ENCODE results near the gene ZCCHC24. TPM values are rescaled to one million over a fixed set of nuclear protein-coding genes. Genes with fewer than 3 reads are reported as not detected.

The ZCCHC24 gene
- total and polyA plus RNA-seq, 12 donors = 5.8 to 49.0 (median 24.8) TPM

DNA sequence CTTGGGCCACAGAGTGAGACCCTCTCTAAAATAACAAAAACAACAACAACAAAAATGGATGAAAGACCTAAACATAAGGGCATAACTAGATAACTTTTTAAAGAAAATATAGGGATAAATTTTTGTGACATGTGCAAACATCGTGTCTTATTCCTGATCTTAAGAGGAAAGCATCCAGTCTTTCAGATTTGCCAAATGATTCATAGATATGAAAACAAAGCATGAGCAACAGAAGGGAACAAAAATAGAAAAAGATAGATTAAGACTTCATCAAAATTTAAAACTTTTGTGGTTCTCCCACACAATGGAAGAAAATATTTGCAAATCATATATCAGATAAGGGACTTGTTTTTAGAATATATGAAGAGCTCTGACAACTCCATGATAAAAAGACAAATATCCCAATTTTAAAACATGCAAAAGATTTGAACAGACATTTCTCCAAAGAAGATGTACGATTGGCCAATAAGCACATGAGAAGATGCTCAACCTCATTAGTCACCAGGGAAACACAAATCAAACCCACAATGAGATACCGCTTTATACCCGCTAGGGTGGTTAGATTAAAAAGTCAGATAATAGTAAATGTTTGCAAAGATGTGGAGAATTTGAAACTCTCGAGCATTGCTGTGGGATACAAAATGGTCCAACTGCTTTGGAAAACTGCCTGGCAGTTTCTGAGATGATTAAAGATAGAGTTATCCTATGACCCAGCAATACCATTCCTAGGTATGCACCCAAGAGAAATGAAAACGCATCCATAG, 77.8 kb downstream of the ZCCHC24 start:
- Histone ChIP-seq H3K4me1 (replicated peaks in 1 of 2) (no peaks in the 10 kb centered on the region), H3K9me3 (replicated peaks in 1 of 3) (no peaks in the 10 kb centered on the region), H3K4me3 (no peak overlapping the region), H3K27ac (no peak overlapping the region), H3K36me3 (replicated peaks in 1 of 2) (no peaks in the 10 kb centered on the region), H3K27me3 (no peaks in the 10 kb centered on the region)
- 66 to 74% (median 68%) methylated on average over 6 of the region's 6 CpGs for WGBS, 4 donors
- TF ChIP-seq POLR2A (IDR thresholded peaks at IDR 0.05) = no peak
- TF ChIP-seq, protein P1, sequence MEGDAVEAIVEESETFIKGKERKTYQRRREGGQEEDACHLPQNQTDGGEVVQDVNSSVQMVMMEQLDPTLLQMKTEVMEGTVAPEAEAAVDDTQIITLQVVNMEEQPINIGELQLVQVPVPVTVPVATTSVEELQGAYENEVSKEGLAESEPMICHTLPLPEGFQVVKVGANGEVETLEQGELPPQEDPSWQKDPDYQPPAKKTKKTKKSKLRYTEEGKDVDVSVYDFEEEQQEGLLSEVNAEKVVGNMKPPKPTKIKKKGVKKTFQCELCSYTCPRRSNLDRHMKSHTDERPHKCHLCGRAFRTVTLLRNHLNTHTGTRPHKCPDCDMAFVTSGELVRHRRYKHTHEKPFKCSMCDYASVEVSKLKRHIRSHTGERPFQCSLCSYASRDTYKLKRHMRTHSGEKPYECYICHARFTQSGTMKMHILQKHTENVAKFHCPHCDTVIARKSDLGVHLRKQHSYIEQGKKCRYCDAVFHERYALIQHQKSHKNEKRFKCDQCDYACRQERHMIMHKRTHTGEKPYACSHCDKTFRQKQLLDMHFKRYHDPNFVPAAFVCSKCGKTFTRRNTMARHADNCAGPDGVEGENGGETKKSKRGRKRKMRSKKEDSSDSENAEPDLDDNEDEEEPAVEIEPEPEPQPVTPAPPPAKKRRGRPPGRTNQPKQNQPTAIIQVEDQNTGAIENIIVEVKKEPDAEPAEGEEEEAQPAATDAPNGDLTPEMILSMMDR (IDR thresholded peaks at IDR 0.05) = no peak
- peak in 1 of 7 donors; percentile 0 for DNase-seq
- intact Hi-C loops (cut with DNase I) = no loop called here

DNA sequence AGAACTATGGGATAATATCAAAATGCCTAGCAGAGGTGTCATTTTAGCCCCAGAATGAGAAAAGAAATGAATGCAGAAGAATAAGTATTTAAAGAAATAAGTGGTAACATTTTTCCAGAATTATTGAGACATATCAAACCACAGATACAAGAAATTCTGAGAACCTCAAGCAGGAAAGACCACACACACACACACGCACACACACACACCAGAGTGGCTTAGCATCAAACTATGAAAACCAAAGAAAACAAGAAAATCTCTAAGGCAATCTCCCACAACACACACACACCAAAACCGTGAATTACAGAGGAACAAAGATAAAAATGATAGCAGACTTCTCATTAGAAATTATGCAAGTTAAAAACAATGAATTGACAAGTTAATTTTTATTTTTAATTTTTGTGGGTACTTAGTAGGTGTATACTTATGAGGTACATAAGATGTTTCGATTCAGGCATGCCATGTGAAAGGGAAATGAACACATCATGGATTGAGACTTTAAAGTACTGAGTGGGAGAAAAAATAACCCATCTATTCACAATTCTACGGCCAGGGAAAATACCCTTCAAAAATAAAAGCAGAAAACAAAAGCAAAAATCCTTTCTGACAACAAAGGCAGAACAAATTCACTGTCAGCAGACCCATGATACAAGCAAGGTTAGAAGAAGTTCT, 83.6 kb downstream of the ZCCHC24 start:
- 79 to 87% (median 81%) methylated on average over 4 of the region's 4 CpGs for WGBS, 4 donors
- intact Hi-C loops (cut with DNase I) = no loop called here
- no peaks in the 10 kb centered on the region for H3K36me3 ChIP-seq (replicated peaks in 1 of 2)
- no peaks in the 10 kb centered on the region for H3K9me3 ChIP-seq (replicated peaks in 1 of 3)
- no peaks in the 10 kb centered on the region for H3K27me3 ChIP-seq
- H3K4me3 ChIP-seq = no peak overlapping the region
- no peak overlapping the region for H3K27ac ChIP-seq
- H3K4me1 ChIP-seq (replicated peaks in 1 of 2) = no peaks in the 10 kb centered on the region
- no peak for DNase-seq
- TF ChIP-seq POLR2A (IDR thresholded peaks at IDR 0.05) = no peak

DNA sequence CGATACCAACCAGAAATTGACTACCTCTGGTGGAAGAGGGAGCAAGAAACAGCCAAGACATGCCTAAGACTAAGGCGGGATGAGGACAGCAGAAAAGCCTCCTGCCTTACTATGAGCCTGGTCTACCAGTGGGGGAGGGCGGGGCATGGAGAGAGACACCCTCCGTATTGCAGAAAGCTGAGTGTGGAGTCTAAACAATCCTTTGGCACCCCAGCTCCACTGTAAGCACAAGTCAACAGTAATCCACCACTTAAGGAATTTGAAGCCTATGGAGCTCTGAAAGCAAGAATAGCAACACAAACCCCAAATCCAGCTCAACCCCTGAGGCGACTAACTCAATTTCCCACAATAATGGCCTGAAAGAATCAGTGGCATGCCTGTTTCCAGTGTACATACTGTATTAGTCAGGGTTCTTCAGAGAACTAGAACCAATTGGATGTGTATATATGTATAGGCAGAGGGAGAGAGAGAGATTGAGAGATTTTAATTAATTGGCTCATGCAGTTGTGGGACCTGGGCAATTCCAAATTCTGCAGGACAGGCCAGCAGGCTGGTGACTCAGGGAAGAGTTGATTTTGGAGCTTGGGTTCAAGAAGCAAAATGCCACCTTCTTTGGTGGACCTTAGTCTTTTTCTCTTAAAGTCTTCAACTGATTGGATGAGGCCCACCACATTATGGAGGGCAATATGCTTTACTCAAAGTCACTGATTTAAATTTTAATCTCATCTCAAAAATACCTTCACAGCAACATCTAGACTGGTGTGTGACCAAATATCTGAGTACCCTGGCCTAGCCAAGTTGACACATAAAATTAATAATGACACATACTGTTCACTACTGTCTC, 84.7 kb downstream of the ZCCHC24 start:
- peak in 2 of 7 donors; percentile 4 to 8 for DNase-seq
- H3K9me3 ChIP-seq (replicated peaks in 1 of 3) = no peaks in the 10 kb centered on the region
- TF ChIP-seq, protein P1 (IDR thresholded peaks at IDR 0.05) = no peak
- no peak for TF ChIP-seq POLR2A (IDR thresholded peaks at IDR 0.05)
- intact Hi-C loops (cut with DNase I) = no loop called here
- H3K27ac ChIP-seq = no peak overlapping the region
- peaks cover 0 to 3% of the 10 kb centered on the region in 2 donors for H3K36me3 ChIP-seq (replicated peaks in 1 of 2)
- no peak overlapping the region for H3K4me3 ChIP-seq
- no peaks in the 10 kb centered on the region for H3K4me1 ChIP-seq (replicated peaks in 1 of 2)
- H3K27me3 ChIP-seq = no peaks in the 10 kb centered on the region
- whole genome bisulfite sequencing, 4 donors = 95 to 98% (median 97%) methylated on average over 5 of the region's 5 CpGs

DNA sequence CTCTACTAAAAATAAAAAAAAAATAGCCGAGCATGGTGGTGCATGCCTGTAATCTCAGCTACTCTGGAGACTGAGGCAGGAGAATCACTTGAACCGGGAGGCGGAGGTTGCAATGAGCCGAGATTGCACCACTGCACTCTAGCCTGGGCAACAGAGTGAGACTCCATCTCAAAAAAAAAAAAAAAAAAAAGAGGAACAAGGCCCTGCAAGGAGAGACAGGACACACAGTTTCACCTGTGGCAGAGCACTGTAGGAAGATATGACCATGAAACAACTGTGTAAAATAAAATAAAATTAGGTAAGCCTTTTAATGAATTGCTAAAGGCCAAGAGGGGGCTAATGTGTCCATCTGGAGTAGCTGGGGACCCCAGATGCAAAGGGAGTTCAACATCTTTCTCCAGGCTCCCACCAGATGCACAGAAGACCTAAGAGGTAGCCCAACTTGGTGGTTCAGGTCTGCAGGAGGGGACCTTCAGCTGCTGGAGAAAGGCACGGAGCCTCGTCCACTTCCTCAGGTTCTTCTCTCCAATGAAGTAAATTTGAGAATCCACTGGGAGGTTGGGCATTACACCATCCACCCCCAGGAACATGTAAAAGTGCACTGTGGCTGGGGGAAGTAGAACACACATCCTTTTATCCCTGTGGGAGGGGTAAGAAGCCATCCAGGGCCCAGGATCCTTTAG, 85.5 kb downstream of the ZCCHC24 start:
- WGBS, 4 donors = 88 to 93% (median 92%) methylated on average over 6 of the region's 6 CpGs
- Histone ChIP-seq H3K9me3 (replicated peaks in 1 of 3) (no peaks in the 10 kb centered on the region), H3K27ac (no peak overlapping the region), H3K36me3 (replicated peaks in 1 of 2) (peaks cover 0 to 9% of the 10 kb centered on the region in 2 donors), H3K4me1 (replicated peaks in 1 of 2) (no peaks in the 10 kb centered on the region), H3K4me3 (no peak overlapping the region), H3K27me3 (no peaks in the 10 kb centered on the region)
- TF ChIP-seq POLR2A (IDR thresholded peaks at IDR 0.05) = no peak
- TF ChIP-seq, protein P1 (IDR thresholded peaks at IDR 0.05) = no peak
- peak in 1 of 7 donors; percentile 10 for DNase-seq
- intact Hi-C loops (cut with DNase I) = no loop called here
